ENCODE data around the gene OXGR1. TPM values are rescaled to one million over a fixed set of nuclear protein-coding genes. Genes with fewer than 3 reads are reported as not detected.
A peak's percentile ranks its signal among the peaks of the same experiment; 100 is the strongest.

OXGR1 gene
- total RNA-seq, 1 experiment from 2014 or later, result not detected

DNA sequence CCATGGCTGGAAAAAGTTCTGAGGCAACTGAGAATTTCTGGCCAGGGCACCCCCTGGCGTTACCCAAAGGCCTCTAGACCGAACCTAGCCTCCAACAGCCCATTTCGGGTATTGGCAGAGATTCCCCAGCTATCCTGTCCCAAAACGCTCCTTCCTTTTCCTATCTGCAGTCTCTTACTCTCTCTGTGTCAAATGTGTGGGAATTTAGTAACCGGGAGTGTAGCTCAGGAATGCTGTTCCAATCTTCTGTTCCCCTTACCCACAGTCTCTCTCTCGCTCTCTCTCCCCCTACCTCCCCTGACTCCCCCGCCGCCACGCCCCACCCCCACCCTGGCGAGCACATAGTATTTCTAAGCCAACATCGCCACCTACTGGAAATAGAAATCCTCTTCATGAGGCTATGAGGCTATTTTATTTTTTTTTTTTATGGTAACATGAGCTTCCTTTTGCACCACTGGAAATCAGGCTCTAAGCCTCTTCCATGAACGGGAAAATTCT lies 27.0 kb downstream of the OXGR1 start:
- no peak overlapping the region for H3K4ac ChIP-seq (ENCODE audit: low read depth, low read length)
- no peak overlapping the region for H3K56ac ChIP-seq (ENCODE audit: insufficient read length, low read depth, low read length)
- H3K4me2 ChIP-seq (ENCODE audit: insufficient read depth, insufficient read length, low read length), result no peak overlapping the region
- no peaks in the 10 kb centered on the region for H3K27me3 ChIP-seq (ENCODE audit: insufficient read depth, low read length)
- WGBS (ENCODE audit: extremely low coverage, insufficient read length, low lambda C conversion rate), result no CpG with 5 or more reads among the region's 12 CpGs
- no peak overlapping the region for H3K14ac ChIP-seq (ENCODE audit: insufficient read depth, low read length)
- H4K20me1 ChIP-seq (ENCODE audit: control insufficient read depth, insufficient read depth, insufficient read length), result no peaks in the 10 kb centered on the region
- H2AK5ac ChIP-seq (ENCODE audit: insufficient read length, low read length), result no peak overlapping the region
- Mint-ChIP-seq H3K9me3 (peaks cover 34 to 45% of the 10 kb centered on the region in 2 experiments), H3K27ac (no peak overlapping the region), H3K4me3 (no peak overlapping the region), H3K36me3 (ENCODE audit: insufficient read depth in 1 of 3, low read depth in 3 of 3) (peaks cover 23 to 34% (median 23%) of the 10 kb centered on the region in 3 experiments), H3K4me1 (peaks cover 3 to 5% of the 10 kb centered on the region in 2 experiments), H3K27me3 (ENCODE audit: low read depth) (peaks cover 1% of the 10 kb centered on the region)
- H3K27ac ChIP-seq (ENCODE audit: insufficient read length, low read depth, low read length), result no peak overlapping the region
- no peak overlapping the region for H2AFZ ChIP-seq (ENCODE audit: low read length)
- TF ChIP-seq, protein P1, sequence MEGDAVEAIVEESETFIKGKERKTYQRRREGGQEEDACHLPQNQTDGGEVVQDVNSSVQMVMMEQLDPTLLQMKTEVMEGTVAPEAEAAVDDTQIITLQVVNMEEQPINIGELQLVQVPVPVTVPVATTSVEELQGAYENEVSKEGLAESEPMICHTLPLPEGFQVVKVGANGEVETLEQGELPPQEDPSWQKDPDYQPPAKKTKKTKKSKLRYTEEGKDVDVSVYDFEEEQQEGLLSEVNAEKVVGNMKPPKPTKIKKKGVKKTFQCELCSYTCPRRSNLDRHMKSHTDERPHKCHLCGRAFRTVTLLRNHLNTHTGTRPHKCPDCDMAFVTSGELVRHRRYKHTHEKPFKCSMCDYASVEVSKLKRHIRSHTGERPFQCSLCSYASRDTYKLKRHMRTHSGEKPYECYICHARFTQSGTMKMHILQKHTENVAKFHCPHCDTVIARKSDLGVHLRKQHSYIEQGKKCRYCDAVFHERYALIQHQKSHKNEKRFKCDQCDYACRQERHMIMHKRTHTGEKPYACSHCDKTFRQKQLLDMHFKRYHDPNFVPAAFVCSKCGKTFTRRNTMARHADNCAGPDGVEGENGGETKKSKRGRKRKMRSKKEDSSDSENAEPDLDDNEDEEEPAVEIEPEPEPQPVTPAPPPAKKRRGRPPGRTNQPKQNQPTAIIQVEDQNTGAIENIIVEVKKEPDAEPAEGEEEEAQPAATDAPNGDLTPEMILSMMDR (conservative IDR thresholded peaks at IDR 0.05), result peak; percentile 56; the same call in 2 of the 3 replicates
- H2BK5ac ChIP-seq (ENCODE audit: insufficient read length, low read length), result no peak overlapping the region
- H4K8ac ChIP-seq (replicated peaks; ENCODE audit: insufficient read length, low read depth, low read length), result no peak overlapping the region
- H3K23ac ChIP-seq (ENCODE audit: insufficient read length, low read depth, low read length), result no peak overlapping the region
- H3K18ac ChIP-seq (ENCODE audit: insufficient read length, low read depth, low read length), result no peak overlapping the region
- H4K91ac ChIP-seq (ENCODE audit: insufficient read length, low read depth, low read length), result no peak overlapping the region
- peaks cover 26% of the 10 kb centered on the region for H3K9me3 ChIP-seq (ENCODE audit: control insufficient read depth, low read depth, low read length)
- no peak overlapping the region for H2BK12ac ChIP-seq (ENCODE audit: insufficient read length, low read depth, low read length)
- no peak overlapping the region for H3K9ac ChIP-seq (ENCODE audit: extremely low read depth, insufficient read length, low read length)
- no peak overlapping the region for H2BK120ac ChIP-seq (ENCODE audit: low read depth, low read length, poor library complexity, severe bottlenecking)
- H2BK20ac ChIP-seq (ENCODE audit: low read depth, low read length, poor library complexity, severe bottlenecking), result no peak overlapping the region
- H3K23me2 ChIP-seq (ENCODE audit: insufficient read length, low read depth, low read length, poor library complexity, severe bottlenecking), result no peaks in the 10 kb centered on the region
- H3K79me1 ChIP-seq (ENCODE audit: insufficient read depth, low read depth, low read length, poor library complexity, severe bottlenecking), result no peaks in the 10 kb centered on the region
- DNase-seq, result peak; percentile 32
- no peaks in the 10 kb centered on the region for H3K79me2 ChIP-seq (ENCODE audit: insufficient read depth, low read length)
- no peak overlapping the region for H3T11ph ChIP-seq (ENCODE audit: low read length)
- H2BK15ac ChIP-seq (ENCODE audit: low read depth, low read length), result no peak overlapping the region
- no peaks in the 10 kb centered on the region for H3K4me1 ChIP-seq (ENCODE audit: insufficient read depth, low read length)
- no peak overlapping the region for H4K5ac ChIP-seq (ENCODE audit: insufficient read length, low read depth, low read length)

Data from H9 (cell line).